GM13976 (cell line): ENCODE measurements around the gene NR2F6.

ENCODE experiments used
- DNase-seq: peaks from one replicate; pipeline ENCODE4 v3.0.0; 2012; ENCODE audit warnings: low spot score
- CTCF ChIP-seq: IDR thresholded peaks from 2 replicates; pipeline ENCODE4 v1.5.1; 2012; ENCODE audit warnings: borderline replicate concordance, mild to moderate bottlenecking; ENCODE audit not compliant: insufficient read depth; ENCODE audit errors: extremely low read depth, missing control alignments, control extremely low read depth
- in situ Hi-C: fragments of 300-500 bp; cut with MboI; formaldehyde crosslinking; loops from one replicate; pipeline ENCODE4 v1.12.0; 2022; ENCODE audit warnings: low sequenced_read_pairs, mixed read lengths, inconsistent platforms; ENCODE audit not compliant: unreplicated experiment

The NR2F6 gene

GRCh38 chr19:17244618-17245534 lies 843 bp downstream of the NR2F6 start:
- DNase-seq = no peak
- no peak for TF ChIP-seq CTCF
- in situ Hi-C loops = loop anchor here (25.0 kb wide), 1 partner anchor 183 kb away; no protein-coding TSS in a partner anchor

DNA sequence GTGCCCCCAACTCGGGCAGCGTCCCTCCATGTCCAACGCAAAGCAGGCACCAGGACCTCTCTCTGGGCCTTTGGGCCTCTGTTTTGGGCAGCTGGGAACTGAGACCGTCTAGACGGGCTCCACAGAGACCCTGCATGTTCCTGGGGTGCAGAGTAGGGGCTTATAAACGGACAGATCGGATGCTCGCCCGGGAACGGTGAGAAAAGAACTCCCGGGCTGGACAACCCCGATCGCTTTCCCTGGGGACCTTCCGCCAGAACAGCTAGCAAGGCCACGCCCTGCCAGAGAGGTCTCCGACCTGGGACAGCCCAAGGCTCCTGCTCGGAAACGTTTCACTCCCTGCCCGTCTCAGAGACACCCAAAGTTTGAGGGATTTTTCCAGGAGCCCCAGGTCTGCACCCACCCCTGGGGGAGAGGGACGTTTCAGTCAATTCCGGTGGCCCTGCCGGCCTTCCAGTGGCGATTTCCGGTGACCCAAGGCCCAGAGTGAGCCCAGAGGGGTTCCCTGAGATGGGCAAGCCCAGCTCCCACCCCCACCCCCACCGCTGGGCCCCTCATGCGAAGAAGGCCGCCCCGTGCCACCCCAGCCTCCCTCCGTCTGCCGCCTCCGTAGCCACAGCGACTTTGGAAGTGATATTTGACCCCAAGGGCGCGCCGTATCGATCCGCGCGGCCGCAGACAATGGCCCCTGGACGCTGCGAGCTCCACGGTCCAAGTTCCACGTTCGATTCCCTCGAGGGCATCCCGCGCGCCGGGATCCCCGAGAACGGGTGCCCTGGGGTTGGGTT lies 1.7 kb downstream of the NR2F6 start:
- in situ Hi-C loops = loop anchor here (25.0 kb wide), 1 partner anchor 182 kb away; no protein-coding TSS in a partner anchor
- DNase-seq = no peak
- TF ChIP-seq CTCF = no peak

DNA sequence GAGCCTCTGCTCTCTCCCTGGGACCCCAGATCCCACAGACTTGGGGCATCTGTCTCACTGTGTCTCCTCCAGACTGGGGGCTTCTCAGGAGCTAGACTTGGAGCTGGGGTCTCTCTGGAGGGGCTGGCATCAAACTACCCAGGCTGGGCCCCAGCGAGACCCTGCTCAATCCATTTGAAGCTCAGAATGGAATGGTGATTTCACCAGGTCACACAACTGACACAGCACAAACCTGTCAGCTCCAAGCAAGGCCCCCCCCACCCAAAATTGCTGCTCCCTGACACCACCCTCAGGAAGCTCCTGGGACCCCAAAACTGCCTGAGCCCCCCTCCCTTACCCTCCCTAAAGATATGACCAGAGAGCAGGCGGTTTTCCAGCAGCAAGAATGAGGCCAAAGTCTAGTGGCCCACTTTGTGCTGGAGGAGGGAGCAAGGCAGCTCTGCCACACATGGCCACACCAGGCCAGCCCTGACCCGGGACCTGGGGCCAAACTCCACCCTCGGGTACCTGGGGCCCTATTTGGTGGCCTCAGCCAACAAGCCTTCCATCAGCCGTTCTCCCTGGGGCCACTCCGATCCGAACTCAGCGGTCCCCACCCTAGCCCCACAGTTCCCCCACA lies 2.4 kb downstream of the NR2F6 start:
- in situ Hi-C loops = loop anchor here (25.0 kb wide), 1 partner anchor 181 kb away; no protein-coding TSS in a partner anchor
- no peak for TF ChIP-seq CTCF
- DNase-seq = no peak

- TF ChIP-seq CTCF = no peak
- DNase-seq = no peak
- in situ Hi-C loops = loop anchor here (25.0 kb wide), 1 partner anchor 180 kb away; no protein-coding TSS in a partner anchor
These were observed 3.1 kb downstream of the NR2F6 start for GRCh38 chr19:17242431-17243208.

- TF ChIP-seq CTCF = no peak
- no peak for DNase-seq
- in situ Hi-C loops = loop anchor here (25.0 kb wide), 1 partner anchor 179 kb away; no protein-coding TSS in a partner anchor
These were observed 4.8 kb downstream of the NR2F6 start for GRCh38 chr19:17240826-17241399.
